Amniotic epithelial cell (primary cell): Measurements from ENCODE around the gene DNAAF5.

Experiments
- DNase-seq: peaks from one replicate; pipeline ENCODE4 v3.0.0-alpha.2; 2010; ENCODE audit warnings: low read depth

Gene DNAAF5

DNA sequence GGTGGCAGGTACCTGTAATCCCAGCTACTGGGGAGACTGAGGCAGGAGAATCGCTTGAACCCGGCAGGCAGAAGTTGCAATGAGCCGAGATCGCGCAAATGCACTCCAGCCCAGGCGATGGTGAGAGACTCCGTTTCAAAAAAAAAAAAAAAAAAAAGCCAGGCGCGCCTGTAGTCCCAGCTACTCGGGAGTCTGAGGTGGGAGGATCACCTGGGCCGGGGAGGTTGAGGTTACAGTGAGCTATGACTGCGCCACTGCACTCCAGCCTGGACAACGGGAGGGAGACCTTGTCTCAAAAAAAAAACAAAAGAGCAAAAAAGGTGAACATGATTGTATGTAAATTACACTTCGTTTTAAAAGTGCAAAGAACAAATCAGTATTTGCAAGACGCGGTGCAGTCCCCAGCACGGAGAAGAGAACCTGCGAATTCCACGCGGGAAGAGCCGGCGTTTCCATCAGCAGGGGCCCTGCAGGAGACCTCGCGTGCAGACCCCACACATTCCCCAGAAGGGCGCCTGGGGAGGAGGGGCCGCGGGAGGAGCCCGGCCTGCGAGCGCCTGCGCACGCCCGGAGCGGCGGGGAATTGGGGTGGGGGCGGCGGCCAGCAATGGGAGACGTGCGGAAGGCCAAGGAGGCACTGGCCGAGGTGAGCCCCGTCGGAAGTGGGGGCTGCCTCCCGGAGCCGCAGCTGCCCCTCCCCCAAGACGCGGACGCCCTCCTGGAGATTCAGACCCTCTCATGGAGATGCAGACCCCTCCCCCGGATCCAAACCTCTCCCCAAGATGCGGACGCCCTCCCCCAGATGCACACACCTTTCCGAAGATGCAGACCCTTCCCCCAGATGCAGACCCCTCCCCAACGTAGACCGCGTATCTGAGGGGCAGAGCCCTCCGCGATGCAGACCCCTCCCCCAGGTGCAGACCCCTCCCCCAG is 89.1 kb downstream of the DNAAF5 start:
- DNase-seq = no peak

- peak; percentile 95 for DNase-seq
Observed at GRCh38 chr7:816300-816750, 89.8 kb downstream of the DNAAF5 start.

- no peak for DNase-seq
Observed at GRCh38 chr7:816751-817671, 90.5 kb downstream of the DNAAF5 start.

GRCh38 chr7:818031-818699 is 91.7 kb downstream of the DNAAF5 start:
- no peak for DNase-seq

GRCh38 chr7:820341-820740 is 93.8 kb downstream of the DNAAF5 start:
- DNase-seq = no peak

GRCh38 chr7:821688-822087 is 95.2 kb downstream of the DNAAF5 start:
- no peak for DNase-seq

GRCh38 chr7:822692-823276 is 96.3 kb downstream of the DNAAF5 start:
- DNase-seq = no peak

DNA sequence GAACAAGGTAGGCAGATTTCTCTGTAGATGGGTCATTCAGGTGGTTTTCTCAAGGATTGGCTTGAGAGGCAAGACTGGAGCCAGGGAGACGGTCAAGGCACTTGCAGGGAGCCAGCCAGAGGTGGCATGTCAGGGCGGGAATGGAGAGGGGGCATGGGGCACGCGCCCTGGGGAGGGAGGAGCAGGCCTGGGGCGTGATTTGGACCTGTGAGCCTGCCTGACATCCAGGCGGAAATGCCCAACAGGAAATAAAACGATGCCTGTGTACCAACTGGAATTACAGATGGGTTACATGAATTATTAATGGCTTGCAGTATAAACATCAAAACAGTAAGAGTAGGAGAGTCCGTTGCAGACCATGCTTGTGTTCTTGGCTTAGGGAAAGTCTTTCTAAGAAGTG is 97.2 kb downstream of the DNAAF5 start:
- no peak for DNase-seq

DNA sequence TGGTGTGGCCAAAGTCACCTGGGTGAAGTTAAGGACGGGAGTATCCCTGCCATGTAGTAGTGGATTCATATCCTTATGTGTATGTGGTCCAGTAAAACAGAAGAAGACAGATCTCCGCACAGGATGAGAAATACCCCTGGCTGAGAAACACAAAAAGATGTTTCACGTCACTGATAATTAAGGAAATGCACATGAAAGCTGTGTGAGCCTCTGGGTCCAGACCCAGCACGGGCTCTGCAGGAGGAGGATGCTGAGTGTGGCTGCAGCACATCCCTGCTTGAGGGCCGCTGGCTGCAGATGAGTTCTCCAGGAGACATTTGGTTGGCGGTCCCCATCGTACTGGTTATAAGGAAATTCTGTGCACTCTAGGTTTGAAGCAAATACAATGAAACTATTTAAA is 97.6 kb downstream of the DNAAF5 start:
- no peak for DNase-seq

DNA sequence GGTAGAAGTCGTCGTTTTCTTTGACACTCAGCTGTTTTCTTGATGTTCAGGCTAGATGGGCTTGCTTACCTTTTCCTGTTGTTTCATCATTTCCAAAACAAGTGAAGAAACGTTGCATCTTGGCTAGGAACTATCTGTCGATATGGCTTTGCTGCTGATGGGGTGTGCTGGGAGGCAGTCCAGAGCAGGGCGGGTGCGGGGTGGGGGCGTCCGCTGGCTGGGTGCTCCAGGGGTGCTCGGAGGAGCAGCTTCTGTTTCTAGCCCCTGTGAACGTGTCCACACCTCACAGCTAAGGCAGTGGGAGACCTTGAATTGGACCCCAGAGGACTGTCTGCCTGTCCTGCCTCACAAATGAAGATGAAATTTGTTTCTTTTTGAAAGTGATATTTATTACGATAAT is 98.2 kb downstream of the DNAAF5 start:
- DNase-seq = no peak

- DNase-seq = no peak
Observed at GRCh38 chr7:825386-825785, 98.9 kb downstream of the DNAAF5 start.

DNA sequence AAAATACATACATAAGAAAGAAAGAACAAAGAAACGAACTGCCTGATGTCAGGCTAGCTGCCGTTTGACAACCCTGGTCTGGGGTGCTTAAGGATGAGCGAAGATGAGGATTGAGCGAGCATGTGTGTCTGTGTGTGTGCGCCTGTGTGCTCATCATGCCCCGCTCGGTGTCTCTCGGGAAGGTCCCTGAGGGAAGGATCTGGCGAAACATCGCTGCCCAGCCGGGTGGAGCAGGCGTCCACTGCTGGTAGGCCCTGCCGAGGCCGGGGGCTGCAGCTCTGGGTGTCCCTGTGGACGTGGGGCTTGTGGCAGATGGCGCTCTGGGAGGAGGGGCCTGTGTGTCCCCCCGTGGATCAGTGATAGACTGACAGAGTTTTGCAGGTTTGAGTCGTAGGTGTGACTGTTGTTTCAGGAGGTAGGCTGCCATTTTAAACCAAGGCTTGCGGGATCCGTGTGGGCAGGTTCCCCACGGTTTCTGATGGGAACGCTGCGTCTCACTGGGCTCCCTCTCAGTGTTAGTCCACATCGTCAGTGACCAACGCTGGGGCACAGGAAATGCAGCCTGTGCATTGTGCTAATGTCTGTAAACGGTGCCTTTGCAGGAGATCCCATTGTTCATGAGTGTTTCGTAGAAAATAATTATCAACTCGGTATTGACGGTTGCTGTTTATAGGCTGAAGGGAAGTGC is 99.9 kb downstream of the DNAAF5 start:
- no peak for DNase-seq

DNA sequence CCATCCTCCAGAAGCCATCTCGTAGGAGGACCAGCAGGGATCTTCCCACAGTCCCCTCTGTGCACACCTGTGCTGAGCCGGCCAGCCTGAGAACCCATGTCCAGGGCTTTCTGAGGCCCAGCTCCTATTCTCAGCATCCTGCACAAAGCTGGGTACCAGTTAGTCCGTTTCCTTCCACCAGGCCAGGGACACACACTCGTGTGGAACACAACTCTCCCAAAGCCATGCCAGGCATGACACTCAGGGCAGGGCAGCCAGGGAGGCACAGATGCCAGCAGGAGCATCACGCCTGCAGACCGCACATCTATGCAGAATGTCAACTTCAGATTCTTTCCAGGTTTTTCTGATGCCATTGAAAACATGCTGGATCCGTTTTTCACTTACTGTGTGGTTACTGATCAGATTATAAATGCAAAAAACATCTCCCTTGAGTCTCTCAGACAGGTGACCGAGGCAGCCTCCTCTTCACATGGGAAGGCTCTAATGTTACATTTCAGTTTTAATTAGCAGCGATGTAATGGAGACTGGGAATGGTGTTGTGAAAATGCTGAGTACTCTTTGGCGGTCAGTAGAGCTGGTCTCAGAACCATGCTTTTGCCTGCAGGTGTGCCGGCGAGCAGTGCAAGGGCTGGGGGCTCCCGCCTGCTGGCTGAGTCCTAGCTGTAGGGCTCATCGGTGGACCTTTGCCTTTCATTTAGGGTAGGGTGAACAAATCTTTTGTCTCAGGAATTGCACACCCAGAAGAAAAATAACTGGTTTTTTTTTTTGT is 102.5 kb downstream of the DNAAF5 start:
- DNase-seq = no peak

GRCh38 chr7:830069-830468 is 103.6 kb downstream of the DNAAF5 start:
- DNase-seq = no peak

- DNase-seq = peak; percentile 91
Observed at GRCh38 chr7:831596-832166, 105.2 kb downstream of the DNAAF5 start.

DNA sequence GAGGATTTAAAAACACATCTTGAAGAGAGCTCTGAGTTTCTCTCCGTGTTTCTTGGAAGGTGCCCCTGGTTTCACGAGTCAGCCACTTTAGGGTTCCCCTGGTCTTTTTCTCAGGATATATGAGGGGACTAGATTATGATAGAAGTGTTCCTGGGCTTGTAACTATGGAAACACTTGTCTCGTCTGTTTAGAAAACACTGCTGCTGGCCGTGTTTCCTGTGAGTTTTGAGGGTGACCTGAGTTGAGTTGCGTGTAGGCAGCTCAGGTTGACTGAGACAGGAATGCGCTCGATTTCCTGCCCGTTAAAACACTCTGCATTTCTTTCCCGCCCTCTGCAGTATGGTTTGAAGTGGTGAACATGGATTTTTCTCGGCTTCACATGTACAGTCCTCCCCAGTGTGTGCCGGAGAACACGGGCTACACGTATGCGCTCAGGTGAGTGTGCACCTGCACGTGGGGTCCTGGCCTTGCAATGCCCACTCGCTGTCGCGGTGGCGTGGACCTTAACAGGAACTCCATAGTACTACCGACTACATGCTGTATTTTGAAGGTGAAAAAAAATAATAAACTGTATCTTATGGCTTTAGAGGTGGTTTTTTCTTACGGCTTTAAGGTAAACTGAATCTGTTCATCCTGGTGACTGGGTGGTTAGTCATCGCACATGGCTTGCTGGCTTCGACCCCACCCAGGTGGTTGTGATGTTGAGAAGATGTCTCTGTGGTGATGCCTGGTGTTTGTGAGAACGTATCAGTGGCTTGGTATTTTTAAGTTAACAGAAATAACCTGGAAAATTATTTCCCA is 105.9 kb downstream of the DNAAF5 start, which contains the start of gene SUN1:
TSS of gene SUN1 (plus strand) at position 310 of the 801 bp plus-strand sequence. CDS start at position 359, 49 bp downstream.
- peak; percentile 64 for DNase-seq

DNA sequence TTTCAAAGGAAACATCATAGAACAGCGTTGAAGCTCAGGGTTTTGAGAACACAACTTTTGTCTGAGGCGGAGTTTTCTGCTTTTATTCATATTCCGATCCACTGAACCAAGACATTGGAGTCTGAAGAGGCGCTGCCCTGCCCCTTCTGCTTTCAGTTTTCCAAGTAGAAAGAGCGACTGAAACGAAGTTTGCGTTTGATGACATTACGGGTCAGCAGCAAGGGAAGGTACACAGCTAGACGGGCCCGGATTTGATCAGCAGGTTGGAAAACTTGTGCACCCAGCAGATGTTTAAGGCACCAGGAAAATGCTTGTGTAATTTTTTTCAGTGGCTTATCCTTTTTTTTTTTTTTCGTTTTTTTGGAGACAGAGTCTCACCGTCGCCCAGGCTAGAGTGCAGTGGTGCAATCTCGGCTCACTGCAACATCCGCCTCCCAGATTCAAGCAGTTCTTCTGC is 106.5 kb downstream of the DNAAF5 start:
- no peak for DNase-seq

- DNase-seq = no peak
Observed at GRCh38 chr7:833601-834258, 107.2 kb downstream of the DNAAF5 start.
